Esophagus muscularis mucosa (tissue), 4 donors: ENCODE data around the gene XXYLT1.

Source experiments
- EP300 ChIP-seq: sonication (generic); formaldehyde crosslinking; IDR thresholded peaks from one replicate; pipeline ENCODE4 v1.6.1; 2017; ENCODE audit warnings: antibody characterized with exemption
- POLR2A ChIP-seq: fragments of 450-650 bp; IDR thresholded peaks from one replicate; pipeline ENCODE4 v1.6.1; 2017; ENCODE audit warnings: antibody characterized with exemption, moderate library complexity, mild to moderate bottlenecking, low read depth
- POLR2AphosphoS5 ChIP-seq, 2 donors: sonication (generic); formaldehyde crosslinking; IDR thresholded peaks; one replicate each; pipeline ENCODE4 v1.6.1; 2017; ENCODE audit warnings: antibody characterized with exemption in 2 of 2
- TF ChIP-seq, protein P1 (sequence below), 3 experiments: fragments of 200-600 bp in 2 of 3; fragments of 450-650 bp in 1 of 3; sonication (generic) in 2 of 3; IDR thresholded peaks; one replicate each; pipeline ENCODE4 v1.5.1; 2017 to 2019; ENCODE audit warnings: antibody characterized with exemption in 3 of 3, mild to moderate bottlenecking in 2 of 3, moderate library complexity in 1 of 3

DNA sequence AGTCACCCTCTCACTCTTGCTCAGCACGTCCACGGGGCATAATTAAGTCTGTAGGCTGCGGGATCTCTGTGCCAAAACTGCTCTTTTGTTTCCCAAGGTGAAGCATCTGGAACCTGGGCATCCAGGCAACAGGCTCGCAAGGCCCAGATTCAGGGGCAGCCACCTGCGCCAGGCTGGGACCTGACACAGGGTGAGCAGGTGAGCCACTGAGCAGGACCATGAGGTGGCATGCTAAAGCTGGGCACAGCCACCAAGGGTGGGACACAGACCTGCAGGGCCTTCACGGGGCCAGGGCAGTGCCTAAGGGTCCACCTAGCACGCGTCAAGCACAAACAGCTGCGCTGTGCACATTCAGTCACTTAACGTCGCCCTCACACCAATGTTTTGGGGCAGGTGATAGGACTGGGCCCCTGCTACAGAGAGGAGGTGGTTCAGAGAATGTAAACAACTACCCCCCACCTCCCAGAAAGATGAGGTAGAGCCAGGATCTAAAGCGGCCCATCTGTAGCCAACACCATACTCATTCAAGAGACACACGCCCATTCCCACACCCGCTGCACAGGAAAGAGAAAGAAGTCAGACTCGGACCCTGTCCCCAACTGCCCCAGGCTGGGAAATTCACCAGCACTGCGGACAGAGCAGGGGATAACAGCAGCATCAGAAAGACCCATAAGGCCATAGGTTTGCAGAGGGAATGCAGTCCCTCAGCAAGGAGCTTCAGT lies 16.3 kb downstream of the XXYLT1 start:
- TF ChIP-seq, protein P1, sequence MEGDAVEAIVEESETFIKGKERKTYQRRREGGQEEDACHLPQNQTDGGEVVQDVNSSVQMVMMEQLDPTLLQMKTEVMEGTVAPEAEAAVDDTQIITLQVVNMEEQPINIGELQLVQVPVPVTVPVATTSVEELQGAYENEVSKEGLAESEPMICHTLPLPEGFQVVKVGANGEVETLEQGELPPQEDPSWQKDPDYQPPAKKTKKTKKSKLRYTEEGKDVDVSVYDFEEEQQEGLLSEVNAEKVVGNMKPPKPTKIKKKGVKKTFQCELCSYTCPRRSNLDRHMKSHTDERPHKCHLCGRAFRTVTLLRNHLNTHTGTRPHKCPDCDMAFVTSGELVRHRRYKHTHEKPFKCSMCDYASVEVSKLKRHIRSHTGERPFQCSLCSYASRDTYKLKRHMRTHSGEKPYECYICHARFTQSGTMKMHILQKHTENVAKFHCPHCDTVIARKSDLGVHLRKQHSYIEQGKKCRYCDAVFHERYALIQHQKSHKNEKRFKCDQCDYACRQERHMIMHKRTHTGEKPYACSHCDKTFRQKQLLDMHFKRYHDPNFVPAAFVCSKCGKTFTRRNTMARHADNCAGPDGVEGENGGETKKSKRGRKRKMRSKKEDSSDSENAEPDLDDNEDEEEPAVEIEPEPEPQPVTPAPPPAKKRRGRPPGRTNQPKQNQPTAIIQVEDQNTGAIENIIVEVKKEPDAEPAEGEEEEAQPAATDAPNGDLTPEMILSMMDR (IDR thresholded peaks at IDR 0.05), result no peak
- TF ChIP-seq POLR2A (no peak), POLR2AphosphoS5 (IDR thresholded peaks at IDR 0.05) (no peak), EP300 (no peak)
